H9 (cell line): Measurements from ENCODE around the gene CCSER1. TPM values are rescaled to one million over a fixed set of nuclear protein-coding genes. Genes with fewer than 3 reads are reported as not detected.

Experiments
- DNase-seq: peaks from one replicate; pipeline ENCODE4 v3.0.0-alpha.2; 2017
- H2AFZ ChIP-seq: one replicate; pipeline ENCODE4 v1.6.1; 2013; ENCODE audit warnings: mild to moderate bottlenecking, low read length, control low read depth, moderate library complexity
- H2AK5ac ChIP-seq: 2 replicates; pipeline ENCODE4 v1.6.1; 2013; ENCODE audit warnings: low read length, control low read depth, mixed read lengths; ENCODE audit not compliant: insufficient read length
- H2BK120ac ChIP-seq: one replicate; pipeline ENCODE4 v1.6.1; 2013; ENCODE audit warnings: low read depth, mild to moderate bottlenecking, low read length, control low read depth, inconsistent platforms; ENCODE audit not compliant: poor library complexity, severe bottlenecking
- H2BK12ac ChIP-seq: 2 replicates; pipeline ENCODE4 v1.6.1; 2013; ENCODE audit warnings: low read length, control low read depth, mixed read lengths, low read depth; ENCODE audit not compliant: insufficient read length
- H2BK15ac ChIP-seq: 2 replicates; pipeline ENCODE4 v1.6.1; 2013; ENCODE audit warnings: low read depth, low read length, control low read depth
- H2BK20ac ChIP-seq: one replicate; pipeline ENCODE4 v1.6.1; 2013; ENCODE audit warnings: low read depth, mild to moderate bottlenecking, low read length, control low read depth, inconsistent platforms; ENCODE audit not compliant: poor library complexity, severe bottlenecking
- H2BK5ac ChIP-seq: 2 replicates; pipeline ENCODE4 v1.6.1; 2013; ENCODE audit warnings: low read length, control low read depth, mixed read lengths; ENCODE audit not compliant: insufficient read length
- H3K14ac ChIP-seq: 2 replicates; pipeline ENCODE4 v1.6.1; 2013; ENCODE audit warnings: low read length, control low read depth; ENCODE audit not compliant: insufficient read depth
- H3K18ac ChIP-seq: 2 replicates; pipeline ENCODE4 v1.6.1; 2013; ENCODE audit warnings: low read depth, mild to moderate bottlenecking, mixed read lengths, low read length, control low read depth; ENCODE audit not compliant: insufficient read length
- H3K23ac ChIP-seq: 2 replicates; pipeline ENCODE4 v1.6.1; 2013; ENCODE audit warnings: low read length, control low read depth, mixed read lengths, low read depth; ENCODE audit not compliant: insufficient read length
- H3K23me2 ChIP-seq: 2 replicates; pipeline ENCODE4 v1.6.1; 2013; ENCODE audit warnings: low read depth, mild to moderate bottlenecking, mixed read lengths, low read length, control low read depth; ENCODE audit not compliant: insufficient read length, poor library complexity, severe bottlenecking
- H3K27ac ChIP-seq: 2 replicates; pipeline ENCODE4 v1.5.1; 2013; ENCODE audit warnings: low read length, control low read depth, mixed read lengths, low read depth; ENCODE audit not compliant: insufficient read length
- H3K27me3 ChIP-seq: 2 replicates; pipeline ENCODE4 v1.6.1; 2013; ENCODE audit warnings: low read length, control low read depth, inconsistent platforms; ENCODE audit not compliant: insufficient read depth
- H3K4ac ChIP-seq: 2 replicates; pipeline ENCODE4 v1.6.1; 2013; ENCODE audit warnings: low read depth, mild to moderate bottlenecking, control low read depth, inconsistent platforms, low read length, moderate library complexity
- H3K4me1 ChIP-seq: 2 replicates; pipeline ENCODE4 v1.6.1; 2013; ENCODE audit warnings: low read length, control low read depth, inconsistent platforms; ENCODE audit not compliant: insufficient read depth
- H3K4me2 ChIP-seq: 2 replicates; pipeline ENCODE4 v1.6.1; 2013; ENCODE audit warnings: low read length, control low read depth, mixed read lengths; ENCODE audit not compliant: insufficient read length, insufficient read depth
- H3K56ac ChIP-seq: 2 replicates; pipeline ENCODE4 v1.6.1; 2013; ENCODE audit warnings: low read depth, mild to moderate bottlenecking, mixed read lengths, low read length, control low read depth; ENCODE audit not compliant: insufficient read length
- H3K79me1 ChIP-seq: 2 replicates; pipeline ENCODE4 v1.6.1; 2013; ENCODE audit warnings: low read depth, mild to moderate bottlenecking, moderate library complexity, low read length, control low read depth, inconsistent platforms; ENCODE audit not compliant: insufficient read depth, poor library complexity, severe bottlenecking
- H3K79me2 ChIP-seq: 2 replicates; pipeline ENCODE4 v1.6.1; 2013; ENCODE audit warnings: low read length, control low read depth, inconsistent platforms; ENCODE audit not compliant: insufficient read depth
- H3K9ac ChIP-seq: 2 replicates; pipeline ENCODE4 v1.6.1; 2013; ENCODE audit warnings: low read length, control low read depth, mixed read lengths; ENCODE audit not compliant: insufficient read length; ENCODE audit errors: extremely low read depth
- H3K9me3 ChIP-seq: one replicate; pipeline ENCODE4 v1.6.1; 2013; ENCODE audit warnings: low read depth, low read length, inconsistent platforms; ENCODE audit not compliant: control insufficient read depth
- H3T11ph ChIP-seq: one replicate; pipeline ENCODE4 v1.6.1; 2013; ENCODE audit warnings: mild to moderate bottlenecking, low read length, control low read depth, inconsistent platforms
- H4K20me1 ChIP-seq: one replicate; pipeline ENCODE4 v1.6.1; 2013; ENCODE audit not compliant: control insufficient read depth, insufficient read length, insufficient read depth
- H4K5ac ChIP-seq: 2 replicates; pipeline ENCODE4 v1.6.1; 2013; ENCODE audit warnings: low read depth, mild to moderate bottlenecking, mixed read lengths, low read length, control low read depth; ENCODE audit not compliant: insufficient read length
- H4K8ac ChIP-seq: replicated peaks from 2 replicates; pipeline ENCODE4 v1.6.1; 2013; ENCODE audit warnings: low read length, control low read depth, mixed read lengths, low read depth; ENCODE audit not compliant: insufficient read length
- H4K91ac ChIP-seq: 2 replicates; pipeline ENCODE4 v1.6.1; 2013; ENCODE audit warnings: low read depth, mild to moderate bottlenecking, moderate library complexity, mixed read lengths, low read length, control low read depth; ENCODE audit not compliant: insufficient read length
- H3K27ac Mint-ChIP-seq, 3 experiments: 2 replicates in 2 of 3; 3 replicates in 1 of 3; pipeline ENCODE4 v1.8.0; 2020 to 2021; ENCODE audit warnings: mixed read lengths in 3 of 3, mild to moderate bottlenecking in 1 of 3, moderate library complexity in 1 of 3
- H3K27me3 Mint-ChIP-seq: 2 replicates; pipeline ENCODE4 v1.8.0; 2021; ENCODE audit warnings: low read depth, mild to moderate bottlenecking, moderate library complexity, mixed read lengths
- H3K36me3 Mint-ChIP-seq, 3 experiments: 2 replicates in 2 of 3; 3 replicates in 1 of 3; pipeline ENCODE4 v1.8.0; 2020 to 2021; ENCODE audit warnings: low read depth in 3 of 3, mixed read lengths in 3 of 3; ENCODE audit not compliant: insufficient read depth in 1 of 3
- H3K4me1 Mint-ChIP-seq, 2 experiments: 2 replicates each; pipeline ENCODE4 v1.8.0; 2020; ENCODE audit warnings: mixed read lengths in 2 of 2
- H3K4me3 Mint-ChIP-seq, 2 experiments: 2 replicates in 1 of 2; 3 replicates in 1 of 2; pipeline ENCODE4 v1.8.0; 2020 to 2021; ENCODE audit warnings: mild to moderate bottlenecking in 2 of 2, mixed read lengths in 2 of 2, moderate library complexity in 1 of 2
- H3K9me3 Mint-ChIP-seq, 2 experiments: 2 replicates in 1 of 2; 3 replicates in 1 of 2; pipeline ENCODE4 v1.8.0; 2020; ENCODE audit warnings: mild to moderate bottlenecking in 2 of 2, mixed read lengths in 2 of 2, moderate library complexity in 1 of 2
- whole genome bisulfite sequencing: extraction: QIAGEN DNeasy Blood & Tissue Kit; methylation state at CpG from one replicate; pipeline ENCODE4 v1.1.7; 2013; ENCODE audit warnings: missing lambda C conversion rate, low lambda C conversion rate, mixed read lengths; ENCODE audit not compliant: insufficient read length; ENCODE audit errors: extremely low coverage; 5-methylcytosine and 5-hydroxymethylcytosine counted together
- total RNA-seq: library from RNA; stranded (reverse); gene quantifications from 2 replicates; pipeline ENCODE4 v1.2.1, GENCODE V29; 2021
- TF ChIP-seq, protein P1 (sequence below): fragments of 200-600 bp; sonication (generic); conservative IDR thresholded peaks from 3 replicates; pipeline ENCODE4 v1.8.0; 2021; ENCODE audit warnings: antibody characterized with exemption, mild to moderate bottlenecking

CCSER1 gene
- total RNA-seq, 1 experiment from 2014 or later = 0.37 TPM

DNA sequence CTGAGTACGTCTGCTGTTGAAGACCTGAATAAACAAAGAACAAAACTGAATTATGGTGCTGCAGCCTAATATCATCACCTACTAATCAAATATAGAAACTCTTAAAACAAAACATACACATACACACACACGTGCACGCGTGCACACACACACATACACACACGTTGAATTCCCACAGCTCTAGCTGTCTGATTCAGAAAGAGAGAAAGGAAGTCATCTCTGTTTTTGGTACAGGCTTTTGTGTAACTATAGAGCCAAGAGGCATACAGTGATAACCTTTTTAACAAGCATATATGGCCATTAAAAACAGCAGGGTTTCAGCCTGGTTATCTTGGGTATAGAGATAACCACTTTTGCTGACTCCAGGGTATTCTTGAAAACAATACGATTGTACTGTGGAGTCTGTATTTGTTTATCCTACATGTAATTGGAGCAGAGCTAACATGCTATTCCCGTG, 823.2 kb downstream of the CCSER1 start:
- no peaks in the 10 kb centered on the region for H3K27me3 ChIP-seq
- H2AFZ ChIP-seq = no peak overlapping the region
- no peaks in the 10 kb centered on the region for H3K9me3 ChIP-seq
- H4K5ac ChIP-seq = no peak overlapping the region
- TF ChIP-seq, protein P1, sequence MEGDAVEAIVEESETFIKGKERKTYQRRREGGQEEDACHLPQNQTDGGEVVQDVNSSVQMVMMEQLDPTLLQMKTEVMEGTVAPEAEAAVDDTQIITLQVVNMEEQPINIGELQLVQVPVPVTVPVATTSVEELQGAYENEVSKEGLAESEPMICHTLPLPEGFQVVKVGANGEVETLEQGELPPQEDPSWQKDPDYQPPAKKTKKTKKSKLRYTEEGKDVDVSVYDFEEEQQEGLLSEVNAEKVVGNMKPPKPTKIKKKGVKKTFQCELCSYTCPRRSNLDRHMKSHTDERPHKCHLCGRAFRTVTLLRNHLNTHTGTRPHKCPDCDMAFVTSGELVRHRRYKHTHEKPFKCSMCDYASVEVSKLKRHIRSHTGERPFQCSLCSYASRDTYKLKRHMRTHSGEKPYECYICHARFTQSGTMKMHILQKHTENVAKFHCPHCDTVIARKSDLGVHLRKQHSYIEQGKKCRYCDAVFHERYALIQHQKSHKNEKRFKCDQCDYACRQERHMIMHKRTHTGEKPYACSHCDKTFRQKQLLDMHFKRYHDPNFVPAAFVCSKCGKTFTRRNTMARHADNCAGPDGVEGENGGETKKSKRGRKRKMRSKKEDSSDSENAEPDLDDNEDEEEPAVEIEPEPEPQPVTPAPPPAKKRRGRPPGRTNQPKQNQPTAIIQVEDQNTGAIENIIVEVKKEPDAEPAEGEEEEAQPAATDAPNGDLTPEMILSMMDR = no peak
- no peaks in the 10 kb centered on the region for H4K20me1 ChIP-seq
- H2AK5ac ChIP-seq = no peak overlapping the region
- H2BK20ac ChIP-seq = no peak overlapping the region
- H4K91ac ChIP-seq = no peak overlapping the region
- no peak overlapping the region for H2BK120ac ChIP-seq
- no peak overlapping the region for H3K56ac ChIP-seq
- Mint-ChIP-seq H3K4me1 (no peaks in the 10 kb centered on the region; a peak in 1 of 4 replicates), H3K9me3 (no peaks in the 10 kb centered on the region), H3K36me3 (no peaks in the 10 kb centered on the region), H3K27ac (0 out of 7 replicates have a peak overlapping the region, but pooled peaks of 1 of the 3 experiments have one; percentile 74), H3K27me3 (no peaks in the 10 kb centered on the region), H3K4me3 (no peak overlapping the region)
- no peak overlapping the region for H3T11ph ChIP-seq
- no peak overlapping the region for H2BK5ac ChIP-seq
- H3K14ac ChIP-seq = no peak overlapping the region
- no peak overlapping the region for H3K27ac ChIP-seq
- no peak overlapping the region for H3K18ac ChIP-seq
- H3K4ac ChIP-seq = no peak overlapping the region
- H3K23ac ChIP-seq = no peak overlapping the region
- no CpG with 5 or more reads among the region's 7 CpGs for WGBS
- no peaks in the 10 kb centered on the region for H3K79me2 ChIP-seq
- no peak for DNase-seq
- no peaks in the 10 kb centered on the region for H3K4me1 ChIP-seq
- no peak overlapping the region for H2BK12ac ChIP-seq
- H4K8ac ChIP-seq = no peak overlapping the region
- H3K79me1 ChIP-seq = no peaks in the 10 kb centered on the region
- H2BK15ac ChIP-seq = no peak overlapping the region
- no peak overlapping the region for H3K9ac ChIP-seq
- no peaks in the 10 kb centered on the region for H3K23me2 ChIP-seq
- no peak overlapping the region for H3K4me2 ChIP-seq
